Skeletal muscle satellite cell (primary cell): ENCODE measurements around the gene RAD51B.

Experiments
- H3K27me3 ChIP-seq: 2 replicates; pipeline ENCODE4 v1.7.0; 2013; ENCODE audit warnings: low read length; ENCODE audit not compliant: control insufficient read depth, insufficient read depth
- H3K36me3 ChIP-seq: 2 replicates; pipeline ENCODE4 v1.7.0; 2013; ENCODE audit warnings: mild to moderate bottlenecking, control low read depth, low read length; ENCODE audit not compliant: insufficient read depth
- H3K4me1 ChIP-seq: 2 replicates; pipeline ENCODE4 v1.7.0; 2013; ENCODE audit warnings: low read length; ENCODE audit not compliant: control insufficient read depth, insufficient read depth
- H3K4me2 ChIP-seq: 2 replicates; pipeline ENCODE4 v1.7.0; 2013; ENCODE audit warnings: mild to moderate bottlenecking, low read length
- H3K4me3 ChIP-seq: 2 replicates; pipeline ENCODE4 v1.7.0; 2013; ENCODE audit warnings: low read length
- H3K9ac ChIP-seq: 2 replicates; pipeline ENCODE4 v1.7.0; 2013; ENCODE audit warnings: mild to moderate bottlenecking, low read depth, low read length, moderate library complexity
- H3K9me3 ChIP-seq: replicated peaks from 2 replicates; pipeline ENCODE4 v1.7.0; 2013; ENCODE audit warnings: mild to moderate bottlenecking, control low read depth, low read length

Gene RAD51B

DNA sequence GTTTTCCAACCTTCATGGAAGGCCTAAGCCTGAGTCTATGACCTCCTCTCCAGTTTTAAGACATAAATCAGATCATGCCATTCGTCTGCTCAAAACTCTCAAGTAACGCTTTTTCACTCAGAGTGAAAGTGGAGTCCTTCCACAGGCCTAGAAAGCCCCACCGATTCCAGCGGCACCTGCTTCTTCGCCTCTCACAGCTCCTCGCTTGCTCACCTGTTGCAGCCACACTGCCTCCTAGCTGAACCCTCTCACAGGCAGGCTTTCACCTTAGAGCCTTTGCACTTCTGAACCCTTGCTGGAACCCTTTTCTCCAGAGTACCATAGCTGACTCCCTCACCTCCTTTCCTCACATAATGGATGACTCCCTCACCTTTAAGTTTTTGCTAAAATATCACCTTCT lies 672.2 kb downstream of the RAD51B start:
- Histone ChIP-seq H3K4me1 (peaks cover 12% of the 10 kb centered on the region), H3K9me3 (no peaks in the 10 kb centered on the region), H3K9ac (no peak overlapping the region), H3K27me3 (no peaks in the 10 kb centered on the region), H3K4me3 (no peak overlapping the region), H3K36me3 (no peaks in the 10 kb centered on the region), H3K4me2 (no peak overlapping the region)

GRCh38 chr14:68492381-68493151 lies 673.0 kb downstream of the RAD51B start:
- Histone ChIP-seq H3K9me3 (no peaks in the 10 kb centered on the region), H3K4me1 (peaks cover 10% of the 10 kb centered on the region), H3K4me3 (no peak overlapping the region), H3K27me3 (no peaks in the 10 kb centered on the region), H3K4me2 (no peak overlapping the region), H3K9ac (no peak overlapping the region), H3K36me3 (no peaks in the 10 kb centered on the region)

- Histone ChIP-seq H3K4me1 (peaks cover 2% of the 10 kb centered on the region), H3K4me3 (no peak overlapping the region), H3K9me3 (no peaks in the 10 kb centered on the region), H3K36me3 (no peaks in the 10 kb centered on the region), H3K27me3 (no peaks in the 10 kb centered on the region), H3K4me2 (no peak overlapping the region), H3K9ac (no peak overlapping the region)
Measured at GRCh38 chr14:68493152-68493911, 673.8 kb downstream of the RAD51B start.

- Histone ChIP-seq H3K27me3 (no peaks in the 10 kb centered on the region), H3K9ac (no peak overlapping the region), H3K36me3 (no peaks in the 10 kb centered on the region), H3K9me3 (no peaks in the 10 kb centered on the region), H3K4me1 (no peaks in the 10 kb centered on the region), H3K4me3 (no peak overlapping the region), H3K4me2 (no peak overlapping the region)
Measured at GRCh38 chr14:68495101-68496039, 675.8 kb downstream of the RAD51B start.

DNA sequence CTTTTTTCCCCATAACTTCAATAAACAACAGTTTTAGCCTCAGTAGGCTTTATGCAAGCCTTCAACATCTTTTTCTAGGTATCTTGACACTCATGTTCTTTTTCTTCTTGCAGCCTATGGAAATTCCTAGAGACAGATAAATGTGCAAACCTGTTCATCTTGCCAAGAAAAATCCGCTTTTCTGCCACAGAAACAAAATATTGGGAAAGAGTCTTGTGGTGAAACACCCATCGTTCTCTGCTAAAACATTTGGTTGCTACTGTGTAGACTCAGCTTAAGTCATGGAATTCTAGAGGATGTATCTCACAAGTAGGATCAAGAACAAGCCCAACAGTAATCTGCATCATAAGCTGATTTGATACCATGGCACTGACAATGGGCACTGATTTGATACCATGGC lies 677.4 kb downstream of the RAD51B start:
- Histone ChIP-seq H3K27me3 (no peaks in the 10 kb centered on the region), H3K4me3 (no peak overlapping the region), H3K9ac (no peak overlapping the region), H3K9me3 (no peaks in the 10 kb centered on the region), H3K4me2 (no peak overlapping the region), H3K4me1 (no peaks in the 10 kb centered on the region), H3K36me3 (no peaks in the 10 kb centered on the region)

DNA sequence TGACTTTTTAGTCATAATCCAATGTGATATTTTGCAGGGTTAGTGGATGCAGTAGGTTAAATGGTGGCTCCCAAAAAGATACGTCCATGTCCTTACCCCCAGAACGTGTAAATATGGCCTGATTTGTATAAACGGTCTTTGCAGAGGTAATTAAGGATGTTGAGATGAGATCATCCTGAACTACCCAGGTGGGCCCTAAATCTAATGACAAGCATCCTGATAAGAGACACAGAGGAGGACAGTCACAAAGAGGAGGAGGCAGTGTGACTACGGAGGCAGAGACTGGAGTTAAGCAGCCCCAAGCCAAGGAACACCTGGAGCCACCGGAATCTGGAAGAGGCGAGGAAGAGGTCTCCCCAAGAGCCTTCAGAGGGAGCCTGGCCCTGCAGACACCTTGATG lies 679.9 kb downstream of the RAD51B start:
- Histone ChIP-seq H3K9ac (no peak overlapping the region), H3K9me3 (no peaks in the 10 kb centered on the region), H3K4me2 (no peak overlapping the region), H3K27me3 (no peaks in the 10 kb centered on the region), H3K4me3 (no peak overlapping the region), H3K36me3 (no peaks in the 10 kb centered on the region), H3K4me1 (no peaks in the 10 kb centered on the region)

- Histone ChIP-seq H3K4me3 (no peak overlapping the region), H3K36me3 (no peaks in the 10 kb centered on the region), H3K4me1 (peaks cover 5% of the 10 kb centered on the region), H3K9me3 (no peaks in the 10 kb centered on the region), H3K9ac (no peak overlapping the region), H3K4me2 (no peak overlapping the region), H3K27me3 (no peaks in the 10 kb centered on the region)
Measured at GRCh38 chr14:68501171-68501570, 681.6 kb downstream of the RAD51B start.

DNA sequence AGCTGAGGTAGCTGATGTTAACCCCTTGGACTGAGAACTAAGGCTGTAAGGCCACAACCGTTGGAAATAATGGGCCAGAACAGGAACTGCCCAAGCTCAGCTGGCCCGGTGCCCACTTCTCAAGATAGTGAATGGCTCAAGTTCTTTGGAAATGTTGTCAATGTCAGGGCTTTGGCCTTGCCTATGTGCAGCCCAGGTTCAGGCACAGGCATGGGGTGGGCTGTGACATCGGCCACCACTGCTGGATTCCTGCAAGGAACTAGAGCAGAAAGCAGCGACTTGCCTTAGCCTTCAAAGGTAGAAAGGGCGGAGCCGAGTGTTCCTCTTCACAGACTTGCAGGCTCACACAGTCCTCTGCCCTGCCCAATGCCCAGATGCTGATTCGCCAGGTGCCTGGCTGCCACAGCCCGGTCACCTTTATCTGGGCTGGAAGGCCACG lies 682.1 kb downstream of the RAD51B start:
- Histone ChIP-seq H3K27me3 (no peaks in the 10 kb centered on the region), H3K9ac (no peak overlapping the region), H3K4me3 (no peak overlapping the region), H3K4me2 (no peak overlapping the region), H3K4me1 (peaks cover 10% of the 10 kb centered on the region), H3K9me3 (no peaks in the 10 kb centered on the region), H3K36me3 (no peaks in the 10 kb centered on the region)

- Histone ChIP-seq H3K36me3 (no peaks in the 10 kb centered on the region), H3K4me2 (no peak overlapping the region), H3K4me3 (no peak overlapping the region), H3K27me3 (no peaks in the 10 kb centered on the region), H3K4me1 (peaks cover 12% of the 10 kb centered on the region), H3K9ac (no peak overlapping the region), H3K9me3 (no peaks in the 10 kb centered on the region)
Measured at GRCh38 chr14:68502230-68502629, 682.7 kb downstream of the RAD51B start.

DNA sequence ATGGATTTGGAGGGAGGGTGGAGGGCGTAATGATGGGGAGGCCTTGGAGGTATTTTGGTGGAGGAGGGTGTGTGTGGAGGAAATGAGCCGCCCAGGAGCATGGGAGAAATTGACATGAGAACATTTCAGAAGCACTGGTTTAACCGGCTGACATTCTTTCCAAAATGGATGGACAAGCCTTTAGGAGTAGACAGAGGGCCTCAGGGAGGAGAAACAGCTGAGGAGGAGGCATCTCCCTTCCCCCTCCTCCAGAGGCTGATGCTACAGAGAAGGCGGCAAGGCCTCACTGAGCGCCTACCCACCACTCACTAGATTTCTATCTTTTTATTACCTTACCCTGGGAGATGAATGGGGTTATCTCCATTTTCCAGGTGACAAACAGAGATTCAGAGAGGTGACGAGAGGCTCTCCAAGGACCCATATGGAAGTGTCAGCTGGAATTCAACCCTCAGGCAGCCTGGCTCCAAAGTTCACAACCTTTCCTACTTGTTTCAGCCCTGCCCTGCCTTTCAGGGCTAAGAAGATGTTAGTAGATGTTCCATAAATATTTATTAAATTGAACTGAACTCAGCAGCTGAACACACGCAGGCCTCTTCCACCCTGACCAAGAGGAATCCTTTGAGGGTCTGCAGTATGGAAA lies 683.7 kb downstream of the RAD51B start:
- Histone ChIP-seq H3K4me2 (no peak overlapping the region), H3K4me3 (no peak overlapping the region)

GRCh38 chr14:68504861-68505260 lies 685.3 kb downstream of the RAD51B start:
- Histone ChIP-seq H3K9me3 (peaks cover 3% of the 10 kb centered on the region), H3K36me3 (no peaks in the 10 kb centered on the region), H3K27me3 (no peaks in the 10 kb centered on the region), H3K4me1 (peaks cover 13% of the 10 kb centered on the region), H3K9ac (no peak overlapping the region), H3K4me2 (no peak overlapping the region), H3K4me3 (no peak overlapping the region)

More for the DNA sequence above, 683.7 kb downstream of the RAD51B start:
- Histone ChIP-seq H3K4me1 (peaks cover 12% of the 10 kb centered on the region), H3K27me3 (no peaks in the 10 kb centered on the region), H3K9ac (no peak overlapping the region), H3K36me3 (no peaks in the 10 kb centered on the region), H3K9me3 (peaks cover 3% of the 10 kb centered on the region)
